Panc1 (cell line): ENCODE results near the gene CTNNAL1.

Experiments
- POLR2AphosphoS5 ChIP-seq: IDR thresholded peaks from 2 replicates; pipeline ENCODE4 v1.6.1; 2012; ENCODE audit warnings: mild to moderate bottlenecking, low read depth, low read length, moderate library complexity
- SIN3A ChIP-seq: IDR thresholded peaks from 2 replicates; pipeline ENCODE4 v1.6.1; 2012; ENCODE audit warnings: low read depth, mild to moderate bottlenecking, low read length, moderate library complexity, borderline replicate concordance; ENCODE audit not compliant: insufficient read depth
- TF ChIP-seq, protein P1 (sequence below): fragments of 450-650 bp; IDR thresholded peaks from 2 replicates; pipeline ENCODE4 v1.5.1; 2017; ENCODE audit warnings: mild to moderate bottlenecking
- TF ChIP-seq, protein P2 (sequence below), 2 experiments: IDR thresholded peaks; 2 replicates each; pipeline ENCODE4 v1.6.1; 2011 to 2012; ENCODE audit warnings: low read depth in 2 of 2, control low read depth in 1 of 2, low read length in 1 of 2, mild to moderate bottlenecking in 1 of 2, moderate library complexity in 1 of 2; ENCODE audit not compliant: insufficient read depth in 1 of 2

DNA sequence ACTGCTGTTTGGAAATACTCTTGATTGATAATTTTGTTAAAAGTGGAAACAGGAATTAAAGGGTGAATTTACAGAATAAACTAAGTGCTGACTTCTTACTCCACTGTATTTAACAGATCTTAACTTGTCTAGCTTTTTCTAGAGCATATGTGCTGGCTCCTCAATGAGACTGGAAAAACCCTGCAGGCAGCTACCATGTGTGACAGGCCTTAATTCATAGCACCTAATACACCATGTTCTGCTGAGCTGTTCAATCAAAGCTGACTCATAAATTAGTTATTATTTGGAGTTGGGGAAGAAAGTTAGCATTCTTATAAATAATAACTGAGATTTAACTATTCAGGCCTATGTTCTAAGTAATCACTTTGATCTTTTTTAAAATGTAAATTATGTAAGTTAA lies 29.4 kb downstream of the CTNNAL1 start:
- TF ChIP-seq, protein P1, sequence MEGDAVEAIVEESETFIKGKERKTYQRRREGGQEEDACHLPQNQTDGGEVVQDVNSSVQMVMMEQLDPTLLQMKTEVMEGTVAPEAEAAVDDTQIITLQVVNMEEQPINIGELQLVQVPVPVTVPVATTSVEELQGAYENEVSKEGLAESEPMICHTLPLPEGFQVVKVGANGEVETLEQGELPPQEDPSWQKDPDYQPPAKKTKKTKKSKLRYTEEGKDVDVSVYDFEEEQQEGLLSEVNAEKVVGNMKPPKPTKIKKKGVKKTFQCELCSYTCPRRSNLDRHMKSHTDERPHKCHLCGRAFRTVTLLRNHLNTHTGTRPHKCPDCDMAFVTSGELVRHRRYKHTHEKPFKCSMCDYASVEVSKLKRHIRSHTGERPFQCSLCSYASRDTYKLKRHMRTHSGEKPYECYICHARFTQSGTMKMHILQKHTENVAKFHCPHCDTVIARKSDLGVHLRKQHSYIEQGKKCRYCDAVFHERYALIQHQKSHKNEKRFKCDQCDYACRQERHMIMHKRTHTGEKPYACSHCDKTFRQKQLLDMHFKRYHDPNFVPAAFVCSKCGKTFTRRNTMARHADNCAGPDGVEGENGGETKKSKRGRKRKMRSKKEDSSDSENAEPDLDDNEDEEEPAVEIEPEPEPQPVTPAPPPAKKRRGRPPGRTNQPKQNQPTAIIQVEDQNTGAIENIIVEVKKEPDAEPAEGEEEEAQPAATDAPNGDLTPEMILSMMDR: no peak
- TF ChIP-seq, protein P2, sequence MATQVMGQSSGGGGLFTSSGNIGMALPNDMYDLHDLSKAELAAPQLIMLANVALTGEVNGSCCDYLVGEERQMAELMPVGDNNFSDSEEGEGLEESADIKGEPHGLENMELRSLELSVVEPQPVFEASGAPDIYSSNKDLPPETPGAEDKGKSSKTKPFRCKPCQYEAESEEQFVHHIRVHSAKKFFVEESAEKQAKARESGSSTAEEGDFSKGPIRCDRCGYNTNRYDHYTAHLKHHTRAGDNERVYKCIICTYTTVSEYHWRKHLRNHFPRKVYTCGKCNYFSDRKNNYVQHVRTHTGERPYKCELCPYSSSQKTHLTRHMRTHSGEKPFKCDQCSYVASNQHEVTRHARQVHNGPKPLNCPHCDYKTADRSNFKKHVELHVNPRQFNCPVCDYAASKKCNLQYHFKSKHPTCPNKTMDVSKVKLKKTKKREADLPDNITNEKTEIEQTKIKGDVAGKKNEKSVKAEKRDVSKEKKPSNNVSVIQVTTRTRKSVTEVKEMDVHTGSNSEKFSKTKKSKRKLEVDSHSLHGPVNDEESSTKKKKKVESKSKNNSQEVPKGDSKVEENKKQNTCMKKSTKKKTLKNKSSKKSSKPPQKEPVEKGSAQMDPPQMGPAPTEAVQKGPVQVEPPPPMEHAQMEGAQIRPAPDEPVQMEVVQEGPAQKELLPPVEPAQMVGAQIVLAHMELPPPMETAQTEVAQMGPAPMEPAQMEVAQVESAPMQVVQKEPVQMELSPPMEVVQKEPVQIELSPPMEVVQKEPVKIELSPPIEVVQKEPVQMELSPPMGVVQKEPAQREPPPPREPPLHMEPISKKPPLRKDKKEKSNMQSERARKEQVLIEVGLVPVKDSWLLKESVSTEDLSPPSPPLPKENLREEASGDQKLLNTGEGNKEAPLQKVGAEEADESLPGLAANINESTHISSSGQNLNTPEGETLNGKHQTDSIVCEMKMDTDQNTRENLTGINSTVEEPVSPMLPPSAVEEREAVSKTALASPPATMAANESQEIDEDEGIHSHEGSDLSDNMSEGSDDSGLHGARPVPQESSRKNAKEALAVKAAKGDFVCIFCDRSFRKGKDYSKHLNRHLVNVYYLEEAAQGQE (IDR thresholded peaks at IDR 0.05; ENCODE audit: insufficient read depth in 1 of 2, low read depth in 2 of 2, low read length in 1 of 2): no peak
- no peak for TF ChIP-seq SIN3A
- TF ChIP-seq POLR2AphosphoS5: no peak
